Liver (tissue), 9 donors: ENCODE data around the gene KDM4C. TPM values are rescaled to one million over a fixed set of nuclear protein-coding genes. Genes with fewer than 3 reads are reported as not detected.

Experiments used
- DNase-seq: peaks from one replicate; pipeline ENCODE4 v3.0.0-alpha.2; 2017; ENCODE audit warnings: low spot score
- H3K27ac ChIP-seq, 2 donors: one replicate each; pipeline ENCODE4 v1.7.0; 2013; ENCODE audit warnings: inconsistent platforms in 2 of 2, low read length in 2 of 2, control low read depth in 1 of 2, low read depth in 1 of 2, mild to moderate bottlenecking in 1 of 2
- H3K27me3 ChIP-seq, 4 donors: one replicate each; pipeline versions ENCODE4 v1.6.1 to v1.7.0; 2013; ENCODE audit warnings: low read length in 3 of 4, inconsistent platforms in 1 of 4, mild to moderate bottlenecking in 1 of 4, moderate library complexity in 1 of 4; ENCODE audit not compliant: control insufficient read depth in 4 of 4, insufficient read depth in 4 of 4
- H3K36me3 ChIP-seq, 4 donors: one replicate each; pipeline versions ENCODE4 v1.6.1 to v1.7.0; 2013; ENCODE audit warnings: low read length in 3 of 4, mild to moderate bottlenecking in 3 of 4, low read depth in 1 of 4, moderate library complexity in 1 of 4; ENCODE audit not compliant: control insufficient read depth in 4 of 4, insufficient read depth in 3 of 4
- H3K4me1 ChIP-seq, 4 donors: one replicate each; pipeline versions ENCODE4 v1.6.1 to v1.7.0; 2013; ENCODE audit warnings: low read length in 3 of 4, mild to moderate bottlenecking in 3 of 4, moderate library complexity in 1 of 4; ENCODE audit not compliant: control insufficient read depth in 4 of 4, insufficient read depth in 4 of 4
- H3K4me3 ChIP-seq, 3 donors: one replicate each; pipeline versions ENCODE4 v1.6.1 to v1.7.0; 2013; ENCODE audit warnings: low read length in 3 of 3, control low read depth in 1 of 3, low read depth in 1 of 3, mild to moderate bottlenecking in 1 of 3
- H3K9ac ChIP-seq, 2 donors: one replicate each; pipeline ENCODE4 v1.7.0; 2013; ENCODE audit warnings: low read length in 2 of 2, mild to moderate bottlenecking in 2 of 2, moderate library complexity in 2 of 2, control low read depth in 1 of 2, low read depth in 1 of 2
- H3K9me3 ChIP-seq, 4 donors: one replicate each; pipeline versions ENCODE4 v1.6.1 to v1.7.0; 2013; ENCODE audit warnings: low read length in 3 of 4; ENCODE audit not compliant: control insufficient read depth in 4 of 4
- ATF3 ChIP-seq: IDR thresholded peaks from 2 replicates; pipeline ENCODE4 v1.6.1; 2016; ENCODE audit warnings: antibody characterized with exemption
- FOXA1 ChIP-seq: IDR thresholded peaks from 2 replicates; pipeline ENCODE4 v1.6.1; 2016; ENCODE audit warnings: antibody characterized with exemption
- GABPA ChIP-seq, 2 donors: IDR thresholded peaks in 1 of 2; conservative IDR thresholded peaks in 1 of 2; 2 replicates each; pipeline ENCODE4 v1.6.1; 2016; ENCODE audit warnings: antibody characterized with exemption in 2 of 2, mild to moderate bottlenecking in 1 of 2, moderate library complexity in 1 of 2
- HNF4A ChIP-seq, 2 donors: conservative IDR thresholded peaks; 2 replicates each; pipeline ENCODE4 v1.6.1; 2016; ENCODE audit warnings: antibody characterized with exemption in 2 of 2, mild to moderate bottlenecking in 2 of 2
- HNF4G ChIP-seq: IDR thresholded peaks from 2 replicates; pipeline ENCODE4 v1.6.1; 2016; ENCODE audit warnings: antibody characterized with exemption
- NR2F2 ChIP-seq: IDR thresholded peaks from 2 replicates; pipeline ENCODE4 v1.6.1; 2016; ENCODE audit warnings: antibody characterized with exemption
- RAD21 ChIP-seq, 2 donors: IDR thresholded peaks; 2 replicates each; pipeline ENCODE4 v1.6.1; 2016; ENCODE audit warnings: antibody characterized with exemption in 2 of 2, mild to moderate bottlenecking in 2 of 2
- REST ChIP-seq: IDR thresholded peaks from 2 replicates; pipeline ENCODE4 v1.6.1; 2016; ENCODE audit warnings: antibody characterized with exemption, mild to moderate bottlenecking
- RXRA ChIP-seq, 2 donors: IDR thresholded peaks; 2 replicates each; pipeline ENCODE4 v1.6.1; 2017 to 2018; ENCODE audit warnings: antibody characterized with exemption in 2 of 2, mild to moderate bottlenecking in 1 of 2
- SP1 ChIP-seq: IDR thresholded peaks from 2 replicates; pipeline ENCODE4 v1.6.1; 2018; ENCODE audit warnings: antibody characterized with exemption, mild to moderate bottlenecking
- YY1 ChIP-seq: IDR thresholded peaks from 2 replicates; pipeline ENCODE4 v1.6.1; 2016; ENCODE audit warnings: antibody characterized with exemption, mild to moderate bottlenecking
- WGBS: extraction: QIAGEN DNeasy Blood & Tissue Kit; methylation state at CpG from one replicate; pipeline ENCODE4 v1.1.7; 2013; 5-methylcytosine and 5-hydroxymethylcytosine counted together
- polyA plus RNA-seq, 2 donors: library from polyadenylated mRNA; stranded (reverse) in 1 of 2; unstranded in 1 of 2; fragments of 200-250 nt in 1 of 2; fragments of >200 nt in 1 of 2; fragmentation: Nextera tagmentation in 1 of 2; extraction: Ambion mirVana in 1 of 2; gene quantifications; one replicate each; pipeline versions ENCODE4 v1.2.1 to v1.2.3, GENCODE V29; 2013 to 2015
- total RNA-seq, 2 donors: library from RNA; depleted of rRNA; stranded (reverse); fragments of >200 nt; gene quantifications; one replicate each; pipeline ENCODE4 v1.2.3, GENCODE V29; 2014
- TF ChIP-seq, protein P1 (sequence below): fragments of 150-350 bp; IDR thresholded peaks from 2 replicates; pipeline ENCODE4 v1.5.1; 2017; ENCODE audit warnings: improper control_type of control experiment, low read depth, low read length; ENCODE audit not compliant: missing input control
- TF ChIP-seq, protein P2 (sequence below): IDR thresholded peaks from 2 replicates; pipeline ENCODE4 v1.6.1; 2016; ENCODE audit warnings: antibody characterized with exemption
- TF ChIP-seq, protein P3 (sequence below): IDR thresholded peaks from 2 replicates; pipeline ENCODE4 v1.6.1; 2016; ENCODE audit warnings: antibody characterized with exemption
- donor health status: healthy.
- donor health status: healthy.
- donor health status: healthy.
- donor health status: healthy.
- donor health status: healthy.

The KDM4C gene
- total and polyA plus RNA-seq, 4 donors: 4.3 to 40.2 (median 24.0) TPM

GRCh38 chr9:7196467-7196866, 438.7 kb downstream of the KDM4C start:
- Histone ChIP-seq H3K9ac (no peak overlapping the region), H3K36me3 (no peaks in the 10 kb centered on the region), H3K9me3 (no peaks in the 10 kb centered on the region), H3K27me3 (peaks cover 0 to 3% (median 0%) of the 10 kb centered on the region in 4 donors), H3K4me3 (no peak overlapping the region), H3K27ac (no peak overlapping the region), H3K4me1 (no peaks in the 10 kb centered on the region)
- TF ChIP-seq HNF4A (conservative IDR thresholded peaks at IDR 0.05) (no peak), ATF3 (no peak), GABPA (IDR thresholded peaks at IDR 0.05 in 1 of 2, conservative IDR thresholded peaks at IDR 0.05 in 1 of 2) (no peak), SP1 (no peak), NR2F2 (no peak), HNF4G (no peak), FOXA1 (no peak), RAD21 (IDR thresholded peaks at IDR 0.05) (no peak), RXRA (IDR thresholded peaks at IDR 0.05) (no peak), REST (no peak), YY1 (no peak)
- TF ChIP-seq, protein P1, sequence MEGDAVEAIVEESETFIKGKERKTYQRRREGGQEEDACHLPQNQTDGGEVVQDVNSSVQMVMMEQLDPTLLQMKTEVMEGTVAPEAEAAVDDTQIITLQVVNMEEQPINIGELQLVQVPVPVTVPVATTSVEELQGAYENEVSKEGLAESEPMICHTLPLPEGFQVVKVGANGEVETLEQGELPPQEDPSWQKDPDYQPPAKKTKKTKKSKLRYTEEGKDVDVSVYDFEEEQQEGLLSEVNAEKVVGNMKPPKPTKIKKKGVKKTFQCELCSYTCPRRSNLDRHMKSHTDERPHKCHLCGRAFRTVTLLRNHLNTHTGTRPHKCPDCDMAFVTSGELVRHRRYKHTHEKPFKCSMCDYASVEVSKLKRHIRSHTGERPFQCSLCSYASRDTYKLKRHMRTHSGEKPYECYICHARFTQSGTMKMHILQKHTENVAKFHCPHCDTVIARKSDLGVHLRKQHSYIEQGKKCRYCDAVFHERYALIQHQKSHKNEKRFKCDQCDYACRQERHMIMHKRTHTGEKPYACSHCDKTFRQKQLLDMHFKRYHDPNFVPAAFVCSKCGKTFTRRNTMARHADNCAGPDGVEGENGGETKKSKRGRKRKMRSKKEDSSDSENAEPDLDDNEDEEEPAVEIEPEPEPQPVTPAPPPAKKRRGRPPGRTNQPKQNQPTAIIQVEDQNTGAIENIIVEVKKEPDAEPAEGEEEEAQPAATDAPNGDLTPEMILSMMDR: no peak
- TF ChIP-seq, protein P2, sequence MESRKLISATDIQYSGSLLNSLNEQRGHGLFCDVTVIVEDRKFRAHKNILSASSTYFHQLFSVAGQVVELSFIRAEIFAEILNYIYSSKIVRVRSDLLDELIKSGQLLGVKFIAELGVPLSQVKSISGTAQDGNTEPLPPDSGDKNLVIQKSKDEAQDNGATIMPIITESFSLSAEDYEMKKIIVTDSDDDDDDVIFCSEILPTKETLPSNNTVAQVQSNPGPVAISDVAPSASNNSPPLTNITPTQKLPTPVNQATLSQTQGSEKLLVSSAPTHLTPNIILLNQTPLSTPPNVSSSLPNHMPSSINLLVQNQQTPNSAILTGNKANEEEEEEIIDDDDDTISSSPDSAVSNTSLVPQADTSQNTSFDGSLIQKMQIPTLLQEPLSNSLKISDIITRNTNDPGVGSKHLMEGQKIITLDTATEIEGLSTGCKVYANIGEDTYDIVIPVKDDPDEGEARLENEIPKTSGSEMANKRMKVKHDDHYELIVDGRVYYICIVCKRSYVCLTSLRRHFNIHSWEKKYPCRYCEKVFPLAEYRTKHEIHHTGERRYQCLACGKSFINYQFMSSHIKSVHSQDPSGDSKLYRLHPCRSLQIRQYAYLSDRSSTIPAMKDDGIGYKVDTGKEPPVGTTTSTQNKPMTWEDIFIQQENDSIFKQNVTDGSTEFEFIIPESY: no peak
- TF ChIP-seq, protein P3, sequence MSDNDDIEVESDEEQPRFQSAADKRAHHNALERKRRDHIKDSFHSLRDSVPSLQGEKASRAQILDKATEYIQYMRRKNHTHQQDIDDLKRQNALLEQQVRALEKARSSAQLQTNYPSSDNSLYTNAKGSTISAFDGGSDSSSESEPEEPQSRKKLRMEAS: no peak
- WGBS: 91% methylated on average over 2 of the region's 2 CpGs
- no peak for DNase-seq

DNA sequence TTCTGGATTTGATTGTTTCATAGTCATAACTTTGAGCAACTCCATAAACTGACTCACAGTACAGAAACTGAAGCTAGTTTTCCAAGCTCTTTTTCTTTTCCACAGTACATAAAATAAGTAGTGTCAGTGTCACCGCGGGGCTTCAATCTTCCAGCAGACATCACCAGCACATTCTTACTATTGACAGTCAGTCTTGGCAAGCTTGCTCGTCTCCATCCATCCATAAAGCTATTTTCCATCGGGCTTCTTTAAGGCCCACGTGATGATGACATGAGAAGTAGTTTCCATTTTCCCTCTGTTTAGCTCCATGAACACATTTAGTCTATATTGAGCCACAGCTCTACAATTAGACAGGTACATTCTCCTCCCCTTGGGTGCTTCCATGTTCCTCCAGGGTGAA, 443.4 kb downstream of the KDM4C start:
- H3K36me3 ChIP-seq: no peaks in the 10 kb centered on the region
- H3K9ac ChIP-seq: no peak overlapping the region
- DNase-seq: no peak
- no peak overlapping the region for H3K27ac ChIP-seq
- H3K4me1 ChIP-seq: no peaks in the 10 kb centered on the region
- no peak overlapping the region for H3K4me3 ChIP-seq
- WGBS: 87% methylated on average over 5 of the region's 5 CpGs
- H3K9me3 ChIP-seq: no peaks in the 10 kb centered on the region
- H3K27me3 ChIP-seq: peaks cover 0 to 3% (median 0%) of the 10 kb centered on the region in 4 donors
- TF ChIP-seq HNF4A (conservative IDR thresholded peaks at IDR 0.05) (no peak), REST (no peak), FOXA1 (no peak), RAD21 (IDR thresholded peaks at IDR 0.05) (no peak), GABPA (IDR thresholded peaks at IDR 0.05 in 1 of 2, conservative IDR thresholded peaks at IDR 0.05 in 1 of 2) (no peak), NR2F2 (no peak)
- TF ChIP-seq, protein P2: no peak
- TF ChIP-seq, protein P3: no peak
